K562 (cell line): Measurements from ENCODE around the gene C1orf174.

Experiments
- EP400 ChIP-seq: fragments of 450-650 bp; IDR thresholded peaks from 2 replicates; pipeline ENCODE4 v1.6.1; 2017; ENCODE audit warnings: antibody characterized with exemption, mild to moderate bottlenecking, moderate library complexity
- ILK ChIP-seq: fragments of 450-650 bp; IDR thresholded peaks from 2 replicates; pipeline ENCODE4 v1.6.1; 2016; ENCODE audit warnings: missing genetic modification characterization, low read depth, mild to moderate bottlenecking, missing compliant biosample characterization, moderate library complexity, borderline replicate concordance
- JUNB ChIP-seq: fragments of 450-650 bp; formaldehyde crosslinking; conservative IDR thresholded peaks from 2 replicates; pipeline ENCODE4 v1.4.0; 2020; ENCODE audit warnings: mild to moderate bottlenecking
- PHTF2 ChIP-seq: fragments of 250-450 bp; sonication (Bioruptor Pico); IDR thresholded peaks from 2 replicates; pipeline ENCODE4 v1.5.0; 2021; ENCODE audit warnings: mild to moderate bottlenecking
- TF ChIP-seq, protein P1 (sequence below), 3 experiments: IDR thresholded peaks in 2 of 3; conservative IDR thresholded peaks in 1 of 3; 2 replicates each; pipeline ENCODE4 v1.5.1; 2011 to 2012; ENCODE audit warnings: low read length in 3 of 3, mild to moderate bottlenecking in 3 of 3, control low read depth in 2 of 3, improper control_type of control experiment in 1 of 3, inconsistent platforms in 1 of 3, low read depth in 1 of 3, mixed read lengths in 1 of 3, moderate library complexity in 1 of 3; ENCODE audit not compliant: insufficient read depth in 2 of 3
- TF ChIP-seq, protein P2 (sequence below): sonication (generic); formaldehyde crosslinking; IDR thresholded peaks from 2 replicates; pipeline ENCODE4 v1.8.0; 2023; ENCODE audit warnings: mild to moderate bottlenecking, missing genetic modification reagents

GRCh38 chr1:3872546-3872945, 27.5 kb downstream of the C1orf174 start:
- TF ChIP-seq ILK, result no peak
- no peak for TF ChIP-seq PHTF2 (CRISPR knock-in tag)
- TF ChIP-seq, protein P1, sequence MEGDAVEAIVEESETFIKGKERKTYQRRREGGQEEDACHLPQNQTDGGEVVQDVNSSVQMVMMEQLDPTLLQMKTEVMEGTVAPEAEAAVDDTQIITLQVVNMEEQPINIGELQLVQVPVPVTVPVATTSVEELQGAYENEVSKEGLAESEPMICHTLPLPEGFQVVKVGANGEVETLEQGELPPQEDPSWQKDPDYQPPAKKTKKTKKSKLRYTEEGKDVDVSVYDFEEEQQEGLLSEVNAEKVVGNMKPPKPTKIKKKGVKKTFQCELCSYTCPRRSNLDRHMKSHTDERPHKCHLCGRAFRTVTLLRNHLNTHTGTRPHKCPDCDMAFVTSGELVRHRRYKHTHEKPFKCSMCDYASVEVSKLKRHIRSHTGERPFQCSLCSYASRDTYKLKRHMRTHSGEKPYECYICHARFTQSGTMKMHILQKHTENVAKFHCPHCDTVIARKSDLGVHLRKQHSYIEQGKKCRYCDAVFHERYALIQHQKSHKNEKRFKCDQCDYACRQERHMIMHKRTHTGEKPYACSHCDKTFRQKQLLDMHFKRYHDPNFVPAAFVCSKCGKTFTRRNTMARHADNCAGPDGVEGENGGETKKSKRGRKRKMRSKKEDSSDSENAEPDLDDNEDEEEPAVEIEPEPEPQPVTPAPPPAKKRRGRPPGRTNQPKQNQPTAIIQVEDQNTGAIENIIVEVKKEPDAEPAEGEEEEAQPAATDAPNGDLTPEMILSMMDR (IDR thresholded peaks at IDR 0.05 in 2 of 3, conservative IDR thresholded peaks at IDR 0.05 in 1 of 3; ENCODE audit: insufficient read depth in 2 of 3, low read depth in 1 of 3, low read length in 3 of 3), result no peak
- TF ChIP-seq, protein P2, sequence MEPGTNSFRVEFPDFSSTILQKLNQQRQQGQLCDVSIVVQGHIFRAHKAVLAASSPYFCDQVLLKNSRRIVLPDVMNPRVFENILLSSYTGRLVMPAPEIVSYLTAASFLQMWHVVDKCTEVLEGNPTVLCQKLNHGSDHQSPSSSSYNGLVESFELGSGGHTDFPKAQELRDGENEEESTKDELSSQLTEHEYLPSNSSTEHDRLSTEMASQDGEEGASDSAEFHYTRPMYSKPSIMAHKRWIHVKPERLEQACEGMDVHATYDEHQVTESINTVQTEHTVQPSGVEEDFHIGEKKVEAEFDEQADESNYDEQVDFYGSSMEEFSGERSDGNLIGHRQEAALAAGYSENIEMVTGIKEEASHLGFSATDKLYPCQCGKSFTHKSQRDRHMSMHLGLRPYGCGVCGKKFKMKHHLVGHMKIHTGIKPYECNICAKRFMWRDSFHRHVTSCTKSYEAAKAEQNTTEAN (CRISPR knock-in tag), result no peak
- TF ChIP-seq JUNB (CRISPR knock-in tag), result no peak
- TF ChIP-seq EP400, result no peak
